ENCODE measurements around the gene CDH20.

The CDH20 gene

DNA sequence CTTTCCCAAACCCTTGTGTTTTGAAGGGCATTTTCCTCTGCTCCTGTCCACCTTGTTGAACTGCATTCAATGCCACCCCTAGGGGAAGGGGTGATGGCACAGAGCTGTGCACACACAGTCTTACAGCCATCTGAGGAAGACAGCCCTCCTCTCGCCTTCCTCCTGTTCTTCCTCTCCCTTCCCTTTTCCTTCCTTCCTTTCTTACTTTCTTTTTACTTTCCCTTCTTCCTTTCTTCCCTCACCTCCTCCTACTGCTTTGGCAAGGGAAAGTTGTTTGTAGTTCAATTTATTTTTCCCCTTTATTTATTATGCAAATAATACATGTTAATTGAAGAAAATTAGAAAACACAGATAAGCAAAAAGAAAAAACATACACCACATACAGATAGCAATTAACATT lies 99.4 kb downstream of the CDH20 start:
- no peak for DNase-seq

GRCh38 chr18:61435064-61435652 lies 101.9 kb downstream of the CDH20 start:
- DNase-seq, result peak; percentile 2

DNA sequence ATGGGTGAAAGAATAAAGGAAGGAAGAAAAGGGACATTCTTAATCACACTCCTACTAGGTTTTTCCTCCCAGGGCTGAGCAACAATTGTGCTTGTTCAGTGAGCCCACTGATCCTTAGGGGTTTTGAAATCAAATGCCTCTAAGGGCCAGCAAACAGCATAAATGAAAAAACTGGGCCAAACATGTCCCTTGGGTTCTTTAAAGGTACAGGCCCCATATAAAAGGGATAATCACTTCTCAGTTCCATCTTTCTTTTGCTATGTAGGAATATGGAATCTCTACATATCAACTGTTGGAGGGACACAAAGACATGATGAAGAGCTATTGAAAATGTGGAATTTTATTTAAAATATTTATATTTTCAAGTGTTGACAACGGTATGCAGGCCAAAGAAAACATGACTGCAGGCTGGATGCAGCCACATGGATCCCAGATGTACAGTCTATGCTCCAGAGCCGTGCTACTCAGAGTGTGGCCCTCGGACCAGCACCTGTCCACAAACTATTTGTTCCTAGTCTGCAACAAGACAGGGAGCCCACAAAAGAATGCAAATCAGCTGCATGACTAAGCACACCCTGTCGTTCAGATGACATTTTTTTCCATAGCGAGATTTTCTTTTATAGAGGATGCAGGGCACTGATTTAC lies 110.0 kb downstream of the CDH20 start:
- peak; percentile 34 for DNase-seq

DNA sequence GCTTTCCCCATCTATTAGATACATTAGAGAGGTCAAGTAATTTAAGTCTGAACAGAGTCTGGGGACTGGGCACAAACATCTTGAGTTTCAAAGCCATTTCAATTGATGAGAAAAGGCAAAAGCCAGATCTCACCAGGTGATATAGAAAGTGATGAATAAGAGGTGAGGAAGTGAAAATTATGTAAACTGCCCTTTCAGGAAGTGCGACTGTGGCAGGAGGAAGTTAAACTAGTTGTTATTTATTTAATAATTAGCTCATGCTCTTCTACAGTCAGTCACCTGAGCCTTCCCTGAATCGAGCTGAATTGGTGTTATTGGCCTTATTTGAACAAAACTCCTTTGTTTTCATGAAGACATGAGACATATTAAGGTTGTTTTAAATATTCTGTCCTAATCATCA lies 115.1 kb downstream of the CDH20 start:
- no peak for DNase-seq

GRCh38 chr18:61459896-61460648 lies 126.8 kb downstream of the CDH20 start:
- DNase-seq, result no peak

DNA sequence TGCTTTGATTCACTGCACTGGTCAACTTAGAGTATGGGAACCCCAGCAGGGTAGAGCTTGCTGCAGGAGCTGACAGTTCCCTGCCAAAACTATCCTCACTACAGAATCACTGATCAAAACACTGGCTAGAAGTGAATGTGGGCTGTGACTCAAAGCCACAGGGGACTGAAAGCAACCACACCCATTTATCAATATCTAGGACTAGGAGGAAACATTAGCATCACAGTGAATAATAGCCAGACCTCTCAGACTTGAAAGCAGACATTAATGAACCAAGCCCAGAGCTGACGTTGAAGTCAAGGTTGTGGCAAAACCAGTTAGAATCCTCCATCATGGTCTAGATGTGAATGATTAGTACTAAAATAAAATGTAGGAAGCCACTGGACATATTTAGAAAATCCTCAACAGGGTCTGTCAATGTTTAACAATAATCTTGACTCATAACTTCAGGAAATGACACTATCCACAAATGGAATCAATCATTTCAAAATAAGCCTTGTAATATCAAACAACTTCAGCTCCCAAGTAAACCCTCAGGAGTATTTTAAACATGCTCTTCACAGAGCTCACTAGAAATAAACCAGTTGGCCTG lies 131.4 kb downstream of the CDH20 start:
- DNase-seq, result peak; percentile 52

DNA sequence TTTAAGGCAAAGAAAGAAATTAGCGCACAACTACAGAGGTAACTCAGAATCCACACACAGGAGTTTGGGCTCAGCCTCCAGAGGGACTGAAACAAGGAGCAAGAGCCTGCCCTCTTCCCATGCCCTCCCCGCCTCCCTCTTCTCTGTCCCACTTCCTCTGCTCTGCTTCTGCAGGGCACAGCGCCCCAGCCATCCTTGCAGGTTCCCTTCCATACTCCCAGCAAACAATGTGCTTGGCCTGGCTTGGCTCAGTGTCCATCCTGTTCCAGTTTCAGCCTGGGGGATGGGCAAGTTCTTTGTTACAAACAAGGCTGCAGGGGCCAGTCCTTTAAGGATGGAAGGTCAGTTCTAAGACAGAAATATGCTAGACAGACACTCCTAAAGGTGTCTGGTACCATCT lies 133.5 kb downstream of the CDH20 start:
- no peak for DNase-seq

- DNase-seq, result no peak
These were observed 136.9 kb downstream of the CDH20 start for GRCh38 chr18:61470031-61470674.

GRCh38 chr18:61471541-61471940 lies 138.3 kb downstream of the CDH20 start:
- DNase-seq, result no peak

GRCh38 chr18:61471942-61472341 lies 138.7 kb downstream of the CDH20 start:
- DNase-seq, result no peak

DNA sequence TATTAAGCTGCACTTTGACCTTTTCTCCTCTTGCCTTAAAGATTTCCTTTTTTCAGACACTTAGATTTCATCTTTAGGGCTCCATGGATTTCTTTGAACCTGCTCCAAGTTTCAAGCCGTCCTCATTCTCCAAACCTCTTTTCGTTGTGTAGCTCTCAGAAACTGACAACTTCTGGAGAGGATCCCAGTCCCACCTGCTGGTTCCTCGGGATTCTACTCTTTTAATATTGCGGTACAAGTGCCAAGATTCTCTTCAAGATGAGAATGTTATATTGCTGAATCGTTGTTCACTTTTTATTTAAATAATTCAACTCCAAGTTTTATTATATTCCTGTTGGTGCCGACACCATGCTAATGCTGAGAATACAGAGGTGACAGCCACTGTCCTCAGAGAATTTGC lies 141.1 kb downstream of the CDH20 start:
- no peak for DNase-seq

DNA sequence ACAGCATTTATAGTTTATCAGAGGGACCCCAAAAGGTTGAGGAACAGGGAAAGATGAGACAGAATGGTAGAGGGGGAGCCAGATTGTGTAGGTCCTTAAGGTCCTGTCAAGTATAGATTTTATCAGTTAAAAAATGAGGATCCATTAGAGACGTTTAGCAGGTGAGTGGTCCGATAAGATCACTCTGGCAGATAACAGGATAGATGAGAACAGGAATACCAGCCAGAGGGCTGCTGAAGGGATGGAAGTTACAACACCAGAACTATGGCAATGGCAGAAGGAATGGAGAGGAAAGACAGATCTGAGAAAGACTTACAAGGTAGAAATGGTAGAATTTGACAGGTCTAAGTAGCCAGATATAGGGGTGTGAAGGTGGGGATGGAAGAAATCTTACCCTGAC lies 141.7 kb downstream of the CDH20 start:
- no peak for DNase-seq

DNA sequence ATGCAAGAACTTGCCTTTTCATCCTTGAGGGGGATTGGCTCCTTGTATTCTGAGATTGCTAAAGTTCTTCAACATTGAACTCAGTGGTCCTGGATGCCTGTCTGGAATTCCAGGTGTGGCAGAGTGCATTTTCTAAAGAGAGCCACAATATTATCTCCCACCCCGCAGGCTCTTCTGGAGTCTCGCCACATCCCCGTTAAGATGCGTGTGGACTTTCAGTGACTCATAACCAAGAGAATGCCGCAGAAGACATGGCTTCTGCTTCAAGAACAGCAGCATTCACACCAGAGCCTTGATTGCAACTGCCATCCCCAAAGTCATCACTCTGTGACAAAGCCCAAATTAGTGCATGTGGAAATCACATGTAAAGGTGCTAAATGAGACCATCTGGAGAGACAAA lies 142.7 kb downstream of the CDH20 start:
- DNase-seq, result no peak

- DNase-seq, result no peak
These were observed 156.1 kb downstream of the CDH20 start for GRCh38 chr18:61489334-61489733.

GRCh38 chr18:61496374-61496773 lies 163.1 kb downstream of the CDH20 start:
- DNase-seq, result no peak

DNA sequence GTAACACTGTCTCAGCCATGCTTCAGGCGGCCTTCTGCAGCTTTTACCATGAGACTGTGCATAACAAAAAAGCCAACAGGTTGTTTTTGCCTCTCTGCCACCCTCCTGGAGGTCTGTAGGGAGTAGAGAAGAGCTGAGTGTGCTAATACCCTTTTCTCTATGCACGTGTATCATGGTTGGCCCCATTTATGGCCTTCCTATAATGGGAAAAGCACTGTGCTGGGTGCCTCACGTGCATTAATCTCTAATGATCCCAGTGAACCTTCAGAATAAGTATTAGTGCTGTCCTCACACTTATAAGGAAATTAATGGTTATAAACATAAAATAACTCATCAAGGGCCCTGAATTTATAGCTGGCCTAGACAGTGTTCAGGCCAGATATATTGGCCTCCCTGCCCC lies 164.2 kb downstream of the CDH20 start:
- no peak for DNase-seq

GRCh38 chr18:61502472-61502871 lies 169.2 kb downstream of the CDH20 start:
- DNase-seq, result peak; percentile 56

- DNase-seq, result peak; percentile 28
These were observed 170.5 kb downstream of the CDH20 start for GRCh38 chr18:61503688-61504087.

- no peak for DNase-seq
These were observed 195.7 kb downstream of the CDH20 start for GRCh38 chr18:61528961-61529360.

DNA sequence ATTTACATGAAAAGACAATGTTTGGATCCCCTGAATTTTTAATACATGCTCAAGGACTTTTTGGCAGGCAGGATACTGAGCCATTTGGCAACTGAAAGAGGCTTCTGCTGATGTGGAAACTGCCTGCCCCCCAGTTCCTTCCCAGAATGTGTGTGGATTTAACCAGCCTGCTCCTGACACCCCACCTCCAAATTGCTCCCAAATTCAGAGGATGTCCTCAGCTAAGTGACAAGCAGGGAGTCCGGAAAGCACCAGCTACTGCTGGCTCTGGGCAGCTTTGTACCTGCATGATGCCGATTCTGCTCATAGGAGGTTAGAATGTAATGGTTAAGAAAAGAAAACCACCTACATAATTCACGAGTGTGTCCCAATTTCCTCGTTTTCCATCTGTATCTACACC lies 197.5 kb downstream of the CDH20 start:
- DNase-seq, result no peak

- no peak for DNase-seq
These were observed 198.0 kb downstream of the CDH20 start for GRCh38 chr18:61531182-61531581.

- DNase-seq, result no peak
These were observed 198.7 kb downstream of the CDH20 start for GRCh38 chr18:61531891-61532290.

- no peak for DNase-seq
These were observed 202.2 kb downstream of the CDH20 start for GRCh38 chr18:61535401-61535800.
